ENCODE measurements around the gene DRC3. TPM values are rescaled to one million over a fixed set of nuclear protein-coding genes. Genes with fewer than 3 reads are reported as not detected.

DRC3 gene
- total RNA-seq, 1 experiment from 2014 or later, result 1.1 TPM

DNA sequence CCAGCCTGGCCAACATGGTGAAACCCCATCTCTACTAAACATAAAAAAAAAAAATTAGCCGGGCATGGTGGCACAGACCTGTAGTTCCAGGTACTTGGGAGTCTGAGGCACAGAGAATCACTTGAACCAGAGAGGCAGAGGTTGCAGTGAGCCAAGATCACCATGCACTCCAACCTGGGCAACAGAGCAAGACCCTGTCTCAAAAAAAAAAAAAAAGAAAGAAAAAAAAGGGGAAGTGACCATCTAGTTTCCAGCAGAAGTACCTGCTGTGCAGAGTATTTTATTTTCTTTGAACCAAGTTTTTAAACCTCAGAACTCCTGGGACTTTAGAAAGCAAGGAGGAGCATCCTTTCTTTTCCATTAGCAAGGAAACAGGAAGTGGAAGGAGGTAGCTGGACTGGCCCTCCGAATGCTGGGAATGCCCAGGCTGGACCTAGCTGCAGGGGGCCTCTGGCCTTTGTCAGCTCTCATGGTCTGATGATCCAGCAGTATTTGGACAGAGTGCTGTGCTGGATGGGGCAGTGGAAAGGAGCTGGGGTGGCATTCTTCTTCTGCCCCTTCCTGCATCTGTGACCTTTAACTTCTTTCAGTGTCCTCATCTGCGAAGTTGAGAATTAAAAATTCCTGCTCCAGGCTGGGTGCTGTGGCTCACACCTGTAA, 73.2 kb downstream of the DRC3 start:
- DNase-seq (ENCODE audit: low spot score), result no peak

DNA sequence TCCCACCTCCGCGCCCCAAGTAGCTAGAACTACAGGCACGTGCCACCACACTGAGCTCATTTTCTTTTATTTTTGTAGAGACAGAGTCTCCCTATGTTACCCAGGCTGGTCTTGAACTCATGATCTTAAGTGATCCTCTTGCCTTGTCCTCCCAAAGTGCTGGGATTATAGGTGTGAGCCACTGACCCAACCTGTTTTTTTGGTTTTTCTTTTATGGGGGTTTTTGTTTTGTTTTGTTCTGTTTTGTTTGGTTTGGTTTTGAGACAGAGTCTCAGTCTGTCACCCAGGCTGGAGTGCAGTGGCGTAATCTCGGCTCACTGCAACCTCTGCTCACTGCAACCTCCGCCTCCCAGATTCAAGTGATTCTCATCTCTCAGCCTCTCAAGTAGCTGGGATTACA, 82.9 kb downstream of the DRC3 start:
- no peak for DNase-seq (ENCODE audit: low spot score)

DNA sequence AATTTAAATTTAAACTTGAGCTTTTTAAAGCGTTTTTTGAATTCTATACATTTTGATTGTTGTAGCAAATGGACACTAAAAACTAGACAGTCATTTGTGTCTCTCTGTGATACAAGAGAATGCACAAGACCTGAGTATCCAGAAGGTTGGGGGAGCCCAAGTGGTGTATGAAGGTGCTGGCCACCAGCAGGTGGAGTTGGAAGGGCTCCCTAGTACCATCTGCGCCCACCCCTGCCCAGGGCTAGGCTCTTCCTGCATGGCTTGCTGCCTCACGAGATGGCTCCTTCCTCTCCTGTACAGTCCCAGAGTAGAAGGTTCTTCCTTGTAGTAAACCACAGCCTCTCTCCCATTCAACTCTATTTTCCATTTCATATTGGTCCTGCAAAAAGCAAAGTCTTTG, 83.6 kb downstream of the DRC3 start:
- no peak for DNase-seq (ENCODE audit: low spot score)

GRCh38 chr17:18059283-18059682, 86.6 kb downstream of the DRC3 start:
- DNase-seq (ENCODE audit: low spot score), result peak; percentile 60

GRCh38 chr17:18064053-18064452, 91.4 kb downstream of the DRC3 start:
- DNase-seq (ENCODE audit: low spot score), result no peak

DNA sequence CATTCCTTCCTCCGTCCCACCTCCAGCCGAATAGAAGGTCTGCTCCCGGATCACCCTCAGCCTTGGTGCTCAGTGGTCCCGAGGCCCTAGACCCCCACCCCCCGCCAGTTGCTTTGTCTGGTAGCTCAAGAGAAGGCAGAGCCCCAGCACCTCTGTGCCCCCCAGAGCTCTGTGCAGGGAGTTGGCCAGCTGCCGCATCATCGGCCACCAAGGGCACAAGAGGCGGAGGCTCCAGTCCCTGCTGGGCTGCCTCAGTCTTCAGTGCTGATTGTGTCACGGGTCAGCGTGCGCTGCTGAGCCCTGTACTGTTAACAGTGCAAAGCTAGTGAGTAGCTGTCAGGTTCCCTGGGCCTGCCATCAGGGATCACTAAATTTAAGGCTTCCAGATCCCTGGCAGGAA, 92.9 kb downstream of the DRC3 start:
- DNase-seq (ENCODE audit: low spot score), result no peak

Other genes with a start within 250 kb of the DRC3 start
- 92.5 and 132 TPM in 2 replicates for gene SREBF1, start 135.9 kb upstream of the DRC3 start, total RNA-seq (2014; rRNA removed; shearing (Covaris generic))
- 40.7 and 50.0 TPM in 2 replicates for gene TOM1L2, start 462 bp upstream of the DRC3 start, total RNA-seq (2014; rRNA removed; shearing (Covaris generic))
- gene ATPAF2, start 66.3 kb downstream of the DRC3 start, total RNA-seq (2014; rRNA removed; shearing (Covaris generic)), result 10.9 and 12.9 TPM in 2 replicates
- gene GID4, start 66.5 kb downstream of the DRC3 start, total RNA-seq (2014; rRNA removed; shearing (Covaris generic)), result 6.5 and 7.7 TPM in 2 replicates
- gene DRG2, start 115.1 kb downstream of the DRC3 start, total RNA-seq (2014; rRNA removed; shearing (Covaris generic)), result 55.7 and 59.3 TPM in 2 replicates
- gene MYO15A, start 135.9 kb downstream of the DRC3 start, total RNA-seq (2014; rRNA removed; shearing (Covaris generic)), result 0.02 and 0.09 TPM in 2 replicates
- 107 and 116 TPM in 2 replicates for gene ALKBH5, start 211.0 kb downstream of the DRC3 start, total RNA-seq (2014; rRNA removed; shearing (Covaris generic))